HepG2 (cell line): ENCODE measurements around the gene IKZF4. TPM values are rescaled to one million over a fixed set of nuclear protein-coding genes. Genes with fewer than 3 reads are reported as not detected.

Experiments
- ARID2 ChIP-seq: sonication (generic); formaldehyde crosslinking; IDR thresholded peaks from 2 replicates; pipeline ENCODE4 v1.8.1; 2022; ENCODE audit warnings: mild to moderate bottlenecking, missing genetic modification reagents, borderline replicate concordance
- ARID4A ChIP-seq: sonication (generic); formaldehyde crosslinking; IDR thresholded peaks from 2 replicates; pipeline ENCODE4 v1.5.0; 2020; ENCODE audit warnings: mild to moderate bottlenecking, missing genetic modification reagents, borderline replicate concordance
- BCL6 ChIP-seq: IDR thresholded peaks from 2 replicates; pipeline ENCODE4 v1.6.1; 2016; ENCODE audit warnings: missing genetic modification reagents, missing compliant biosample characterization
- CEBPB ChIP-seq: IDR thresholded peaks from 2 replicates; pipeline ENCODE4 v1.6.1; 2011; ENCODE audit warnings: low read depth, low read length, improper control_type of control experiment, borderline replicate concordance
- FOXO1 ChIP-seq: sonication (generic); formaldehyde crosslinking; IDR thresholded peaks from 2 replicates; pipeline ENCODE4 v1.4.0; 2020; ENCODE audit warnings: missing genetic modification reagents
- FOXO4 ChIP-seq: sonication (generic); formaldehyde crosslinking; conservative IDR thresholded peaks from 2 replicates; pipeline ENCODE4 v1.8.1; 2023; ENCODE audit warnings: missing genetic modification reagents
- GLI4 ChIP-seq: sonication (generic); formaldehyde crosslinking; IDR thresholded peaks from 2 replicates; pipeline ENCODE4 v1.5.1; 2020; ENCODE audit warnings: missing genetic modification reagents, mild to moderate bottlenecking, moderate library complexity, borderline replicate concordance
- GMEB2 ChIP-seq: IDR thresholded peaks from 2 replicates; pipeline ENCODE4 v1.6.1; 2016; ENCODE audit warnings: missing biosample characterization, missing genetic modification reagents, low read depth
- HHEX ChIP-seq: IDR thresholded peaks from 2 replicates; pipeline ENCODE4 v1.6.1; 2016; ENCODE audit warnings: control low read depth
- MYNN ChIP-seq: sonication (generic); formaldehyde crosslinking; IDR thresholded peaks from 2 replicates; pipeline ENCODE4 v1.4.0; 2020; ENCODE audit warnings: mild to moderate bottlenecking, low read depth, missing genetic modification reagents
- NCOR1 ChIP-seq: fragments of 200-600 bp; sonication (generic); IDR thresholded peaks from 2 replicates; pipeline ENCODE4 v1.7.0; 2017; ENCODE audit warnings: antibody characterized with exemption, low read length, borderline replicate concordance
- POLR2A ChIP-seq, 2 experiments: IDR thresholded peaks; 2 replicates each; pipeline ENCODE4 v1.6.1; 2011; ENCODE audit warnings: low read depth in 2 of 2, low read length in 2 of 2, mild to moderate bottlenecking in 1 of 2, moderate library complexity in 1 of 2; ENCODE audit not compliant: insufficient read depth in 1 of 2
- TGIF2 ChIP-seq: IDR thresholded peaks from 2 replicates; pipeline ENCODE4 v1.6.1; 2016; ENCODE audit warnings: control low read depth, missing compliant biosample characterization
- THAP9 ChIP-seq: sonication (generic); formaldehyde crosslinking; IDR thresholded peaks from 2 replicates; pipeline ENCODE4; 2020; ENCODE audit warnings: missing genetic modification reagents, mild to moderate bottlenecking, borderline replicate concordance
- ZBTB7A ChIP-seq: sonication (generic); formaldehyde crosslinking; IDR thresholded peaks from 2 replicates; pipeline ENCODE4 v1.8.0; 2022; ENCODE audit warnings: mild to moderate bottlenecking, missing genetic modification reagents
- ZNF335 ChIP-seq: sonication (generic); formaldehyde crosslinking; IDR thresholded peaks from 2 replicates; pipeline ENCODE4 v1.4.0; 2020; ENCODE audit warnings: missing genetic modification reagents
- ZNF510 ChIP-seq: sonication (generic); formaldehyde crosslinking; IDR thresholded peaks from 2 replicates; pipeline ENCODE4 v1.4.0; 2020; ENCODE audit warnings: low read depth, mild to moderate bottlenecking, missing genetic modification reagents
- ZNF557 ChIP-seq: sonication (generic); formaldehyde crosslinking; IDR thresholded peaks from 2 replicates; pipeline ENCODE4 v1.4.0; 2020; ENCODE audit warnings: missing genetic modification reagents
- ZNF563 ChIP-seq: sonication (generic); formaldehyde crosslinking; IDR thresholded peaks from 2 replicates; pipeline ENCODE4 v1.8.0; 2022; ENCODE audit warnings: mild to moderate bottlenecking, moderate library complexity, missing genetic modification reagents
- ZNF747 ChIP-seq: sonication (generic); formaldehyde crosslinking; IDR thresholded peaks from 2 replicates; pipeline ENCODE4 v1.8.1; 2023; ENCODE audit warnings: missing genetic modification reagents, mild to moderate bottlenecking, borderline replicate concordance
- polyA plus RNA-seq, 8 experiments: library from polyadenylated mRNA; depleted of rRNA in 3 of 8; stranded (reverse) in 7 of 8; unstranded in 1 of 8; fragments of >200 nt; fragmentation: Illumina TruSeq in 4 of 8; extraction: Trizol in 4 of 8; gene quantifications; 2 replicates each; pipeline versions ENCODE4 v1.2.1 to v1.2.3, GENCODE V29; 2011 to 2016; ENCODE audit warnings: low read depth in 4 of 8, missing spikeins in 1 of 8, mixed read lengths in 1 of 8; ENCODE audit not compliant: insufficient read depth in 1 of 8
- total RNA-seq, 5 experiments: library from RNA; depleted of rRNA; stranded (reverse); fragments of >200 nt; fragmentation: Illumina TruSeq; extraction: Trizol; gene quantifications; 2 replicates each; pipeline ENCODE4 v1.2.3, GENCODE V29; 2016; ENCODE audit warnings: low read depth in 1 of 5

The IKZF4 gene
- total and polyA plus RNA-seq, 2 of the 13 experiments (the other 11 are each of a cell fraction or from before 2014, with no cell fraction given), result 0.58 to 2.2 TPM

GRCh38 chr12:56010111-56010570, 10.7 kb upstream of the IKZF4 start (continued):
- peak; percentile 24; the same call in 1 of the 2 replicates for TF ChIP-seq ARID4A (CRISPR knock-in tag)
- no peak for TF ChIP-seq POLR2A (IDR thresholded peaks at IDR 0.05; ENCODE audit: insufficient read depth in 1 of 2, low read depth in 2 of 2, low read length in 2 of 2)
- peak; percentile 72 for TF ChIP-seq NCOR1
- no peak for TF ChIP-seq ZBTB7A (CRISPR knock-in tag)
- TF ChIP-seq FOXO1 (CRISPR knock-in tag), result peak; percentile 25; the same call in 1 of the 2 replicates
- TF ChIP-seq THAP9 (CRISPR knock-in tag), result no peak
- TF ChIP-seq BCL6, result peak; percentile 89
- TF ChIP-seq GLI4 (CRISPR knock-in tag), result no peak
- no peak for TF ChIP-seq TGIF2 (CRISPR knock-in tag)
- TF ChIP-seq ARID2, result peak; percentile 36; the same call in 1 of the 2 replicates
- TF ChIP-seq ZNF747 (CRISPR knock-in tag), result no peak
- TF ChIP-seq FOXO4 (CRISPR knock-in tag), result no peak
- peak; percentile 87 for TF ChIP-seq CEBPB
- no peak for TF ChIP-seq HHEX (CRISPR knock-in tag)
- no peak for TF ChIP-seq MYNN (CRISPR knock-in tag)
- TF ChIP-seq ZNF335 (CRISPR knock-in tag), result no peak
- no peak for TF ChIP-seq ZNF563 (CRISPR knock-in tag)
- TF ChIP-seq ZNF510 (CRISPR knock-in tag), result no peak
- TF ChIP-seq ZNF557, result no peak
- TF ChIP-seq GMEB2 (CRISPR knock-in tag), result no peak
